Measurements from ENCODE around the gene PATL2.
"Not testable (repeated sequence)": the region's sequence is repeated elsewhere in the genome, so short reads cannot be mapped to it uniquely, and the experiment has no call there.

The PATL2 gene

DNA sequence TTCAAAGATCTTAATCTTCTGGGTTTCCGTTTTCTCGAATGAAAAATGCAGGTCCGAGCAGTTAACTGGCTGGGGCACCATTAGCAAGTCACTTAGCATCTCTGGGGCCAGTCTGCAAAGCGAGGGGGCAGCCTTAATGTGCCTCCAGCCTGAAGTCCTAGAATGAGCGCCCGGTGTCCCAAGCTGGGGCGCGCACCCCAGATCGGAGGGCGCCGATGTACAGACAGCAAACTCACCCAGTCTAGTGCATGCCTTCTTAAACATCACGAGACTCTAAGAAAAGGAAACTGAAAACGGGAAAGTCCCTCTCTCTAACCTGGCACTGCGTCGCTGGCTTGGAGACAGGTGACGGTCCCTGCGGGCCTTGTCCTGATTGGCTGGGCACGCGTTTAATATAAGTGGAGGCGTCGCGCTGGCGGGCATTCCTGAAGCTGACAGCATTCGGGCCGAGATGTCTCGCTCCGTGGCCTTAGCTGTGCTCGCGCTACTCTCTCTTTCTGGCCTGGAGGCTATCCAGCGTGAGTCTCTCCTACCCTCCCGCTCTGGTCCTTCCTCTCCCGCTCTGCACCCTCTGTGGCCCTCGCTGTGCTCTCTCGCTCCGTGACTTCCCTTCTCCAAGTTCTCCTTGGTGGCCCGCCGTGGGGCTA, at the start of gene PATL2, which contains the start of gene B2M:
Gene PATL2, minus strand, starts transcription at position 228 of the 647 bp plus-strand sequence. CDS start 34,833 bp downstream, outside the sequence.
Gene B2M, plus strand, starts transcription at position 422 of the 647 bp plus-strand sequence. Its CDS starts 30 bp downstream, at position 452.
- peak; percentile 91 for ATAC-seq
- DNase-seq: peak; percentile 93
- peak within 1 kb of the TSS; percentile 99 for H3K4me3 Mint-ChIP-seq
- no peaks in the 10 kb centered on the region for H3K9me3 Mint-ChIP-seq
- peaks cover 48% of the 10 kb centered on the region for H3K4me1 Mint-ChIP-seq
- H3K27ac Mint-ChIP-seq: peak within 1 kb of the TSS; percentile 100
- H3K27me3 Mint-ChIP-seq: no peaks in the 10 kb centered on the region
- peaks cover 59% of the 10 kb centered on the region for H3K36me3 Mint-ChIP-seq (ENCODE audit: low read depth)

DNA sequence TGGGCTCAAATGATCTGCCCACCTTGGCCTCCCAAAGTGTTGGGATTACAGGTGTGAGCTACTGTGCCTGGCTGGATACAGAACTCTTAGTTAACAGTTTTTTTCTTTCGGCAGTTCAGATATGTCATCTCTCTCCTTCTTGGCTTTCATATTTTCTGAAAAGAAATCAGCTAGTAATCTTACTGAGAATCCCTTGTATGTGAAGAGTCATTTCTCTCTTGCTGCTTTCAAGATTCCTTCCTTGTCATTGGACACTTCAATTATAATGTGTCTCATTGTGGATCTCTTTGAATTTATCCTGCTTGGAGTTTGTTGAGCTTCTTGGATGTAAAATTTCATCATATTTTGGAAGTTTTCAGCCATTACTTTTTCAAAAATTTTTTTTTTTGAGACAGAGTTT, 42.2 kb upstream of the PATL2 start:
- Mint-ChIP-seq H3K36me3 (ENCODE audit: low read depth) (peaks cover 53% of the 10 kb centered on the region), H3K9me3 (peaks cover 37% of the 10 kb centered on the region), H3K27ac (no peak overlapping the region), H3K4me1 (peaks cover 22% of the 10 kb centered on the region), H3K27me3 (no peaks in the 10 kb centered on the region), H3K4me3 (no peak overlapping the region)
- ATAC-seq (no peak), DNase-seq (no peak)

DNA sequence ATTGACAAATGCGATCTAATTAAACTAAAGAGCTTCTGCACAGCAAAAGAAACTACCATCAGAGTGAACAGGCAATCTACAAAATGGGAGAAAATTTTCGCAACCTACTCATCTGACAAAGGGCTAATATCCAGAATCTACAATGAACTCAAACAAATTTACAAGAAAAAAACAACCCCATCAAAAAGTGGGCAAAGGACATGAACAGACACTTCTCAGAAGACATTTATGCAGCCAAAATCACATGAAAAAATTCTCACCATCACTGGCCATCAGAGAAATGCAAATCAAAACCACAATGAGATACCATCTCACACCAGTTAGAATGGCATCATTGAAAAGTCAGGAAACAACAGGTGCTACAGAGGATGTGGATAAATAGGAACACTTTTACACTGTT, 32.3 kb upstream of the PATL2 start:
- H3K4me1 Mint-ChIP-seq: not testable (repeated sequence)

DNA sequence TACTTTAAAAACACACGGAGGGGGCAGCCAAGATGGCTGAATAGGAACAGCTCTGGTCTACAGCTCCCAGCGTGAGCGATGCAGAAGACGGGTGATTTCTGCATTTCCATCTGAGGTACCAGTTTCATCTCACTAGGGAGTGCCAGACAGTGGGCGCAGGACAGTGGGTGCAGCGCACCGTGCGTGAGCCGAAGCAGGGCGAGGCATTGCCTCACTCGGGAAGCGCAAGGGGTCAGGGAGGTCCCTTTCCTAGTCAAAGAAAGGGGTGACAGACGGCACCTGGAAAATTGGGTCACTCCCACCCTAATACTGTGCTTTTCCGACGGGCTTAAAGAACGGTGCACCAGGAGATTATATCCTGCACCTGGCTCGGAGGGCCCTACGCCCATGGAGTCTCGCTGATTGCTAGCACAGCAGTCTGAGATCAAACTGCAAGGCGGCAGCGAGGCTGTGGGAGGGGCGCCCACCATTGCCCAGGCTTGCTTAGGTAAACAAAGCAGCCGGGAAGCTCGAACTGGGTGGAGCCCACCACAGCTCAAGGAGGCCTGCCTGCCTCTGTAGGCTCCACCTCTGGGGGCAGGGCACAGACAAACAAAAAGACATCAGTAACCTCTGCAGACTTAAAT, 28.2 kb upstream of the PATL2 start:
- DNase-seq; H3K4me3 Mint-ChIP-seq; H3K27me3 Mint-ChIP-seq; ATAC-seq; H3K36me3 Mint-ChIP-seq (ENCODE audit: low read depth); H3K27ac Mint-ChIP-seq; H3K9me3 Mint-ChIP-seq: not testable (repeated sequence)
- peaks cover 45% of the 10 kb centered on the region for H3K4me1 Mint-ChIP-seq

More for the DNA sequence above, 32.3 kb upstream of the PATL2 start:
- H3K27ac Mint-ChIP-seq, H3K4me3 Mint-ChIP-seq, ATAC-seq, H3K27me3 Mint-ChIP-seq, DNase-seq: not testable (repeated sequence)
- Mint-ChIP-seq H3K36me3 (ENCODE audit: low read depth) (peaks cover 14% of the 10 kb centered on the region), H3K9me3 (peaks cover 13% of the 10 kb centered on the region)

DNA sequence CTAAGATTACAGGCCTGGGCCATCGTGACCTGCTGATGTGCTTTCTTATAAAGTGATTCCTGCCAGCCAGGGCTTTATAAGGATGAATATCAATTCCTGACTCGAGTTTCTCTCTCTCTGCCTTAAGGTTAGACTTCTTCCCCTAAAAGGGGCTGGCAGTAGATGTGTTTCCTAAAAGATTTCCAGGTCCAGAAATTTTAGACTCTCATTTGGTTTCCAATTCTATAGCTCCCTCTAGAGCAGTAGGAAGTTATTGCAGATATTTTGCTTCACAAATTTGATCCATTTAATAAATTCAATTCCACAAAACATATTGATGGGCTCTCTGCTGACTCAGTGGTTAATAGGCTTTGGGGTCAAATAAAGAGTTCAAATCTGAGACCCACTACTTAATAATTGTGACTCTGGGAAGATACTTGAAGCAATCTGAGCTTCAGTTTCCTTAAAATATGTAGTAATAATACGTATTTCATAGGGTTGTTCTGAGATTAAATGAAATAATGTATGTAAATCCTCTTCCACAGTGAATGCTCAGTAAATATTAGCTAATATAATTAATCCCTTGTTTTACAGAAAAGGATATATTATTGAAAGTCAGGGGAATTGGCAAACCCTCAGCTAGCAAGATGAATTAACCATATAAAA, 27.3 kb upstream of the PATL2 start:
- ATAC-seq (no peak), DNase-seq (no peak)
- H3K27me3 Mint-ChIP-seq: no peaks in the 10 kb centered on the region
- H3K27ac Mint-ChIP-seq: peak overlapping the region; percentile 59
- no peaks in the 10 kb centered on the region for H3K9me3 Mint-ChIP-seq
- peak overlapping the region; percentile 85 for H3K4me3 Mint-ChIP-seq
- peaks cover 11% of the 10 kb centered on the region for H3K36me3 Mint-ChIP-seq (ENCODE audit: low read depth)
- peaks cover 52% of the 10 kb centered on the region for H3K4me1 Mint-ChIP-seq

DNA sequence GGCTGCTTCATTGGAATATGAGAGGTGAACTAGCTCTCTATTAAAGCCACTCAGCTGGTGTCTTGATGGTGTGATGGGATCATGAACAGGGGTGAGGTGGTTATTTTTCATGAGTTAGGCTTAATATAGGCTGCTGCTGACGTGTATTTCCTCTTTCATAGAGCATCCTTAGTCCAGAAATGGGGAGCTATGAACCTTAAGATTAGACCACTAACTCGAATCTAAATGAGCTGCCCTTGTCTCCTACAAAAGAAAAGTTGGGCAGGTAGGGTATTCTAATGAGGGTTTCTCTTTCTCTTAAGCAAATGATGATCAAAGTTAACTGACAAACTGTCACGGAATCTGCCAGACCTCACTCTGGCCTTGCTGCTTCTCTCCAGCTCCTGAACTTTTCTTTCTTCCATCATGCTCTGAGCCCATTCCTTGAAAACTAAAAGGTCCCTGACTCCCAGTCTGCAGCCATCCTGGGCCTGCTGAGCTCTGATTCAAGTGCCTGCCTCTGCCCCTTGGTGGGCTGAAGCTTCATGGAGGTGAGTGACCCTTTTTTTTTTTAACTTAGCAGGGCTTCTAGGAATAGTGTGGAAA, 25.1 kb upstream of the PATL2 start, which contains the start of gene TRIM69:
Gene TRIM69, plus strand, starts transcription at position 348 of the 585 bp plus-strand sequence. Its CDS starts 177 bp downstream, at position 525.
- DNase-seq (no peak), ATAC-seq (peak; percentile 46)
- Mint-ChIP-seq H3K4me3 (peak within 1 kb of the TSS; percentile 85), H3K27ac (peak within 1 kb of the TSS; percentile 99), H3K27me3 (no peaks in the 10 kb centered on the region), H3K36me3 (ENCODE audit: low read depth) (peaks cover 26% of the 10 kb centered on the region), H3K9me3 (no peaks in the 10 kb centered on the region), H3K4me1 (peaks cover 68% of the 10 kb centered on the region)

DNA sequence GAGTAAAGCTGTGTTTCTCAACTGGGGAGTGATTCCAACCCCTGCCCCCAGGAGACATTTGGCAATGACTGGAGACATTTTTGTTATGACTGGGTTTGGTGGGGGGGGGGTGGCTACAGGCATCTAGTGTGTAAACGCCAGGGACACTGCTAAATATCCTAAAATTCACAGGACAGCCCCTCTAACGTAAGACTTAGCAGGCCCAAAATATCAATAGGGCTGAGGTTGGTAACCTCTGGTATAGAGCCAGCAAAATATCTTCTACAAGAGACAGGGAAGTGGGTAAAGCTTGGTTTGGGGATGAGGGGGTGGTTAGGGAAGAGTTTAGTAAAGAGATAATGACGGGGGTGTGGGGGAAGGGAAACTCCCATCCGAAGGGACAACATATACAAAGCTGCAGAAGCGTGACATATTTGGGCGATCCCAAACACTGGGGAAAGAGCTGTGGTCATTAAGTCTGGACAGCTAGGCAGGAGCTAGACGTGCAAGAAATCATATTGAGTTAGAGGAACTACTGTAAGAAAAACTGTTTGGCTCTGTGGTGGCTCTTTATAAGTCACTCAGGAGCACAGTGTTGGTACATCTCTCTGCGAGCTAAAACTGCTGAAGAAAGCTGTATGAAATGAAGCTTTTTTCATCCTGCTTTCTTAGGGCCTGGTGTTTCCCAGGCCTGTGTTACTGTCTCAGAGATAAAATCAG, 24.5 kb upstream of the PATL2 start:
- Mint-ChIP-seq H3K27me3 (no peaks in the 10 kb centered on the region), H3K27ac (peak overlapping the region; percentile 99), H3K4me3 (peak overlapping the region; percentile 85), H3K4me1 (peaks cover 72% of the 10 kb centered on the region), H3K36me3 (ENCODE audit: low read depth) (peaks cover 29% of the 10 kb centered on the region), H3K9me3 (no peaks in the 10 kb centered on the region)
- ATAC-seq (peak; percentile 81), DNase-seq (peak; percentile 65)

DNA sequence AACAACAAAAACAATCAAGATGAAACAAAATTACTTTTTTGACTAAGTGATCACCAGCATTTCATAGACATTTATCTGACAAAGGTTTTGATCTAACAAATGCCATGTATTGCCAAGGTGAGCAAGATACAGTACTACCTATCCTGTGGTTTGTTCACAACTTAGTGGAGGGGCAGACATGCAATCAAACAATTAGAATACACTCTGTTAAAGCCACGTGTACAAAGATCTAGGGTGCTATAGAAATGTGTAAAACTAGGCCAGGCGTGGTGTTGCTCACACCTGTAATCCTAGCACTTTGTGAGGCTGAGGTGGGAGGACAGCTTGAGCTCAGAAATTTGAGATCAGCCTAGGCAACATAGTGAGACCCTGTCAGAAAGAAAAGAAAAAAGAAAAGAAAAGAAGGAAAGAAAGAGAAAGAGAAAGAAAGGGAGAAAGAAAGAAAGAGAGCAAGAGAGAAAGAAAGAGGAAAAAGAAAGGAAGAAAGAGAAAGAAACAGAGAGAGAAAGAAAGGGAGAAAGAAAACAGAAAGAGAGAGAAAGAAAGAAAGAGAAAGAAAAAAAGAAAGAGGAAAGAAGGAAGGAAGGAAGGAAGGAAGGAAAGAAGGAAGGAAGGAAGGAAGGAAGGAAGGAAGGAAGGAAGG, 23.8 kb upstream of the PATL2 start:
- Mint-ChIP-seq H3K4me1 (peaks cover 75% of the 10 kb centered on the region), H3K27me3 (no peaks in the 10 kb centered on the region), H3K9me3 (no peaks in the 10 kb centered on the region), H3K27ac (peak overlapping the region; percentile 99), H3K36me3 (ENCODE audit: low read depth) (peaks cover 31% of the 10 kb centered on the region), H3K4me3 (peak overlapping the region; percentile 85)
- DNase-seq (no peak), ATAC-seq (no peak)

DNA sequence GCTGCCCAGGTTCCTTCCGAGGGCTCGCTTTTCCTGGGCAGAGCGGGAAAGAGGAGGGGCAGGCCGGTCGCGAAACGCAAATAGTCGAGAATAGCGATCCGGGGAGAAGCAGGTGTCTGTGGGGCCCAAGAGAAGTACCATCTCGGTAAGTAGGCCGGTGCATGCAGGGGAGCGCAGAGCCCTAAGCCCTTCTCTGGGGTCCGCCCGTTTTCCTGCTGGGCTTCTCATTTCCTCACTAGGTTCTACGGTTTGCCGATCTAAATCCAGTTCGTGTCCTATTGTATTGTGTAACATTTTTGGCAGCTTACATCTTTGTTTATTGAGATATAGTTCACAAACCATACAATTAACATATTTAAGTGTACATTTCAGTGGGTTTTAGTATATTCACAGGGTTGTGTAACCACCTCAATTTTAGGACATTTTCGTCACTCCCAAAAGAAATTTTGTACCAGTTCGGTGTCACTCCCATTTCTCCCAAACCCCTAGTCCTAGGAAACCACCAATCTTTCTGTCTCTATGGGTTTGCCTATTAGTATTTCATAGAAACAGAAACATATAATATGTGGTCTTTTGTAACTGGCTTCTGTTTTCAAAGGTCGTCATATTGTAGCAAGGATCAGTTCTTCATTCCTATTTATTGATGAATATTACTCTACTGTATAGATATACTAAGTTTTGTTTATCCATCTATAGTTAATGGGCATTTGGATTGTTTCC, 18.4 kb upstream of the PATL2 start:
- Mint-ChIP-seq H3K27me3 (peaks cover 2% of the 10 kb centered on the region), H3K36me3 (ENCODE audit: low read depth) (peaks cover 33% of the 10 kb centered on the region), H3K4me3 (peak overlapping the region; percentile 98), H3K4me1 (peaks cover 74% of the 10 kb centered on the region), H3K9me3 (no peaks in the 10 kb centered on the region), H3K27ac (peak overlapping the region; percentile 98)
- ATAC-seq (no peak), DNase-seq (peak; percentile 51)

DNA sequence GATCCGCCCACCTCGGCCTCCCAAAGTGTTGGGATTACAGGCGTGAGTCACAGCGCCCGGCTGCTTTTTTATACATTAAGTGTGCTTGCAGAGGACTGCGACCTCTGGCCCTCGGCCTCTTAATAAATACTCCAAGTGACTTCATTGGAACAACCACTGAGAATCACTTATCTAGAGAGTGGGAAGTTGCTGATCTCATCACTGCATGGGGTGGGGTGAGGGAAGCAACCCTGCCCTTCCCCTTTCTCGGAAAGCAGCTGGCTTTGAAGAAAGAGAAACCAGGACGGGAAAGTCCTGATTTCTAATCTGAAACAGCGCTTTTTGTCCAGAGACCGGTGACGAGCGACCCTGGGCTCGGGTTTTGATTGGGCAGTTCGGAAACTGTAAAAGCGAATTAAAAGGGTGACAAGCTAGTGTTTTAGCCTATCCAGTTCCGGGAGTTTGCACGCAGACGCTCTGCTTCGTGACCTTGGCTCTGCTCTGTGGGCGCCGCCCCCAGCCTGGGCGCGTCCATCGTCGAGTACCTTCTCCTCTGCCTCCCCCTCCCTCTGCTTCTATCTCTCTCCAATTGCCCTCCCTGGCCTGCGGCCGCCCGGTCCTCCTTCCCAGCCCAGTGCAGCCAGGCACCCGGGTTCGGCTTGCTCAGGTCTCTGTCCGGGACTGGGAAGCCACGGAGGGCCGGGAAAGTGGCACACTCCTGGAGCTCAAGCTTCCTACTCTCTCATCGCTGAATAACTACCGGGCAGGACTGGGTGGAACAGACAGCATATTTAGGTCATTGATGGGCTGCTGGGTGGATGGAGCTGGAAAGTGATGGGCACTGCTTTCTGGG, 17.7 kb upstream of the PATL2 start:
- ATAC-seq: peak; percentile 83
- H3K36me3 Mint-ChIP-seq (ENCODE audit: low read depth): peaks cover 35% of the 10 kb centered on the region
- H3K27me3 Mint-ChIP-seq: peaks cover 2% of the 10 kb centered on the region
- peaks cover 75% of the 10 kb centered on the region for H3K4me1 Mint-ChIP-seq
- peak overlapping the region; percentile 98 for H3K27ac Mint-ChIP-seq
- DNase-seq: peak; percentile 92
- H3K9me3 Mint-ChIP-seq: no peaks in the 10 kb centered on the region
- H3K4me3 Mint-ChIP-seq: peak overlapping the region; percentile 98

DNA sequence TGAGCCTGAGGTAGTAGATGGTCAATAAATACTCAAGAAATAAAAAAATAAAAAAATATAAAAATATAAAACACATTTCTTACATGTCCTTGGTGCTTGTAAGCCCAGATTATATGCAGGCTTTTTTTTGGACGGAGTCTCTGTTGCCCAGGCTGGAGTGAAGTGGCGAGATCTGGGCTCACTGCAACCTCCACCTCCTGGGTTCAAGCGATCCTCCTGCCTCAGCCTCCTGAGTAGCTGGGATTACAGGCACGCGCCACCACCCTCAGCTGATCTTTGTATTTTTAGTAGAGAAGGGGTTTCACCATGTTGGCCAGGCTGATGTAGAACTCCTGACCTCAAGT, 17.1 kb upstream of the PATL2 start:
- H3K27ac Mint-ChIP-seq: peak overlapping the region; percentile 98
- H3K36me3 Mint-ChIP-seq (ENCODE audit: low read depth): peaks cover 30% of the 10 kb centered on the region
- H3K4me3 Mint-ChIP-seq: peak overlapping the region; percentile 98
- ATAC-seq, H3K27me3 Mint-ChIP-seq, DNase-seq, H3K9me3 Mint-ChIP-seq: not testable (repeated sequence)
- H3K4me1 Mint-ChIP-seq: peaks cover 75% of the 10 kb centered on the region

DNA sequence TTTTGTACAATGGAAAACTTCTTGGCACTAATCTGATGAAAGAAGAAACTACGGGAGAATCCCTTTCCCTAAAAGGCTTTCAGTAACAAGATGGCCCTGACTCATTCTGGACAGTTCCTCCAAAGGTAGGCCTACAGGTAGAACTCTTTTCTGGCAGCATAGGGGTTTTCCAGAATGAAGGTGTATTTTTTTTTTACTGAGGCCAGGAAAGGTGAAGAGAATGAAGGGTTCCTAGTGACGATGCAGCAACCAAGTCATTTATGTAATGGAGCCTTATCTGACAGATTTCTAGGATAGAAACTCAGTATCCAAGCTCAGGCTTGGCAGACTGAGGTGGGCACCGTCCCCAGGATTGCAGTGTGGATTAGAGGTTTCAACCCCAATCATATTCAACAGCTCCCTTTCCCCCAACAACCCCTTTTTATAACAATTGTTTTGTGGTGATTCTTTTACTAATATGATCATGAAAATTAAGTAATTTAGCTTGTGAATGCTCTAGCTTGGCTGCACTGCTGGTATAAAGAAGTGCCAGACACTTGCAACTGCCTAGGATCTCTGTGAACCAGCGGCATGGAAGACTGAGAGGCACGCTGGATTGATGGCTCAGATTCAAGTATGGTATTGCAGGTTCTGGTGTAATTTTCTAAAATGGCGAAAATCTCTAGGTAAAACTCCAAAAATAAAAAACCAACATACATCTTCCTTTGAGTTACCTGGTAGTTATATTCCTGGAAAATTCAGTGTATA, 16.5 kb upstream of the PATL2 start:
- H3K4me1 Mint-ChIP-seq: peaks cover 77% of the 10 kb centered on the region
- H3K9me3 Mint-ChIP-seq: no peaks in the 10 kb centered on the region
- H3K27me3 Mint-ChIP-seq: peaks cover 2% of the 10 kb centered on the region
- DNase-seq: no peak
- H3K27ac Mint-ChIP-seq: peak overlapping the region; percentile 98
- peaks cover 30% of the 10 kb centered on the region for H3K36me3 Mint-ChIP-seq (ENCODE audit: low read depth)
- no peak for ATAC-seq
- peak overlapping the region; percentile 98 for H3K4me3 Mint-ChIP-seq

All from activated naive CD8-positive, alpha-beta T cell treated with anti-CD3 and anti-CD28 coated beads, Interleukin-2, amount 50 U/mL, for 24 hours (primary cell).